GM20431 (cell line): Measurements from ENCODE around the gene ZNF331.

Experiments used
- in situ Hi-C: fragments of 300-500 bp; cut with MseI, MboI; formaldehyde crosslinking; loops from one replicate; pipeline ENCODE4 v1.15.0; 2020; ENCODE audit warnings: low sequenced_read_pairs; ENCODE audit not compliant: unreplicated experiment

Gene ZNF331

GRCh38 chr19:53520163-53520546 lies 17.8 kb upstream of the ZNF331 start:
- in situ Hi-C loops: no loop called here

DNA sequence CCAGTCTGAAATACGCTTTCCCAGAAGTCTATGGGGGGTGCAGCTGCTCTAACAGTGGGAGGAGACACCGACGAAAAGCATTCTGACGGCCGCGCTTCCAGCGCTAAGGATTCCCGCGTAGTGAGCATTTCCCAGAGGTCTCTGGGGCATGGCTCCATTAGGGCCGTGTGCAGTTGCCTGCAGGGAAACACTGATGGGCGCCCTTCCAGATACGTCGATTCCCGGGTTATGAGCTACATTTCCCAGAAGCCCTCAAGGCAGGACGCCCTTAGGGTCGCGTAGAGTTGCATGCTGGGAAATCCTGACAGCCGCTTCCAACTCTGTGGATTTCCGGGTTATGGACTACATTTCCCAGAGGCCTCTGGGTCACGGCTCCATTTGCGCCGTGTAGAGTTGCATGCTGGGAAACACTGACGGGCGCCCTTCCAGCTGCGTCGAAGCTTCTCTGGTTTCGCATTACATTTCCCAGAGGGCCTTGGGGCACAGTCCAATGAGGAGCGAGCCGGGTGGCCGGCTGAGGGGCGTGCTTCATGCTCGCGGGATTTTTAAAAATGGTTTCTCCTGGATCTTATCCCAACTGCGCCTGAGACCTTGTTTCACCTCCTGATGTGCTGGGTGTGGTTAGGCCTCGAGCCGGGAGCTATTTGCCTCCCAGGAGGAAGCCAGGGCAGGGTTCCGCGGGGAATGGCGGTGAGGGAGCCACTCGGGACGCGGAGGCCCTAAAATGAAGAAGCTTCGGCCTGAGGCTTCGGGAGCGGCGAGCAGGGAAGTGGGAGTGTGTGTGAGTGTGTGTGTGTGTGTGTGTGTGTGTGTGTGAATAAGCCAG lies 17.2 kb upstream of the ZNF331 start:
- in situ Hi-C loops: no loop called here

DNA sequence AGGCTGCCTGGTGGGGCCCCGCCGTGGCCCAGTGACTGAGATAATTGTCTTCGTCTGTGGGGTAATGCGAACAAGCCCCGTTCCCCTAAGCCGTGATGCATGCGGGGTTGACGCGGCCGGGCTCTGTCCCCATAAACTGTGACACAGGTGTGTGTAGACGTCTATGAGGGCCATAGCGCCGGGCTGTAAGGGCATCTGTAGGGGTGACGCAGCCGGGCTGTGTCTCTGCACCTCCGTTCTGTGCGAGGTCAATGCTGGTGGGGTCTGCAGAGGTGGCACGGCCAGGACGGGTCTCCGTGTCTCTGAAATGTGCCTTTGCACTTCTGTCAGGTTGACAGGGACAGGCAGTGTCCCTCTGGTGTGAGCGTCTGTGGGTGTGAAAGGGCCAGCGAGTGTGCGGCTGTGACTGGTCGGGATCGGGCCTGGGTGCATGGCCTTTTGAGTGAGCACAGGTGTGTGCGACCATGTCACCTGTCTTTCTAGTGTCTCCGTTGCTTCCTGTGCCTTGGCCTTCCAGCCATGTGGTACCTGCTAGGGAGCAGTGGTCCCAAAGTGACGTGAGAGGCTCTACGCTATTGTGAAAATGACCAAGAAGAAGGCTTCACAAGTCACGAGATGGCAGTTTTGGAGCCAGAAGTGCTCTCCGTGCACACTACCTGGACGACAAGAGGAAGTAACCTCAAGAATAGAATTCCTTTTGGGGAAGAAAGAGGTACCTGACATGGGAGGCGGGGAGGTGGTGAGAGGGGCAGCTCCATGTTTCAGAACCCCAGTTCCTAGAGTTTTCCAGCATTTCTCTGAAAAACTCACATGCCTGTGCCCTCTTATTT lies 16.4 kb upstream of the ZNF331 start:
- in situ Hi-C loops: no loop called here

DNA sequence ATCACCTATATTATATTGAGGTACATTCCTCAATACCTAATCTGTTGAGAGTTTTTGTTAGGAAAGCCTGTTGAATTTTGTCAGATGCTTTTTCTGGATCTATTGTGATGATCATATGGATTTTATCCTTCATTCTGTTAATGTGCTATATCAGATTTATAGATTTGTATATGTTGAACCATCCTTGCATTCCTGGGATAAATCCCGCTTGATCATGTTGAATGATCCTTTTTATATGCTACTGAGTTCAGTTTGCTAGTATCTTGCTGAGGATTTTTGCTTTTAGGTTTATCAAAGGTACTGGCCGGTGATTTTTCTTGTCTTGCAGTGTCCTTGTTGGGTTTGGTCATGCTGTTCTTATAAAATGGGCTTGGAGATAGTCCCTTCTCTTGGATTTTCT lies 12.0 kb upstream of the ZNF331 start:
- in situ Hi-C loops: no loop called here

GRCh38 chr19:53530622-53531021 lies 7.3 kb upstream of the ZNF331 start:
- in situ Hi-C loops: no loop called here

DNA sequence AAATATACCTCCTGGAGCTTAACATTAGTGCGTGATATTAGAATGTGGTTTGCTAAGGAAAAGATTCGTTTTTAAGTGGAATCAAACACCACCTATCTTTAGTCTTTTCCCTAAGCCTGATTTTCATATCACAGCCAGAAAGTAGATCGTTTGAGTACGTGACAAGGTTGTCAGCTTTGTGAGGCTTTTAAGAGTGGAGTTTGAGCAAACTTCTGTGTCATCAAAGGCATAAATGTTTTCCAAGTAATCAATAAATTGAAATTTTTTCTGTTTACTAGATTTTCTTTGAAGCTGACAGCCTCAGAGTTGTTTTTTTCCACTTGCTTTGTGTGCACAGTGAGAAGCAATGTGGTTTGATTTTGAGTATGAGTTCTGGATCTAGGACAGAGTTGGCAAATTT lies 6.5 kb upstream of the ZNF331 start:
- in situ Hi-C loops: no loop called here

DNA sequence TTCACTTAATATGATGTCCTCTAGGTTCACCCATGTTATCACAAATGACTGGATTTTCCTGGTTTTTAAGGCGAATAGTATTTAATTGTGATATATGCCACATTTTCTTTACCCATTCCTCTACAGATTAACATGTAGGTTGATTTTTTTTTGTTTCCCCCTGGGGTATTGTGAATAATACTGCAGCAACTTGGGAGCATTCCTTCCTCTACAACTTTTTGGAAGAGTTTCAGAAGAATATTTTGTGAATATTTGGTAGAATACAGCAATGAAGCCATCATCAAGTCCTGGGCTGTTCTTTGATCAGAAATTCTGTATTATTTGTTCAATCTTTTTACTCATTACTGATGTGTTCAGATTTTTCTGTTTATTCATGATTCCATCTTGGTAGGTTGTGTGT lies 5.6 kb upstream of the ZNF331 start:
- in situ Hi-C loops: no loop called here

DNA sequence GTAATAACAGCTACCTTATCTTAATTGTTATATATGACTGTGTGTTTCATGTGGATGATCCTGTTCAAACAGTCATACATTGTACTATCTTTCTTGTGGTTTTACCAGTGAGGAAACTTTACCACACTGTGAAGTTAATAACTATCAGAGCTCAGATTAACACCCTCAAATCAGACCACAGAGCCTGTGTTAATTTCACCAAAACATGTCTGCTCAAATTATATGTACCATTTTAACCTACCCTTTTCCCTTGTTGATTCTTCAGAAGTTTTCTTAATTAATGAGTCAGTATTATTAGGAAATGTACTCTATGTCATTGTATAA lies 1.8 kb upstream of the ZNF331 start:
- in situ Hi-C loops: no loop called here

- in situ Hi-C loops: no loop called here
These were observed 824 bp upstream of the ZNF331 start for GRCh38 chr19:53537121-53537520.

DNA sequence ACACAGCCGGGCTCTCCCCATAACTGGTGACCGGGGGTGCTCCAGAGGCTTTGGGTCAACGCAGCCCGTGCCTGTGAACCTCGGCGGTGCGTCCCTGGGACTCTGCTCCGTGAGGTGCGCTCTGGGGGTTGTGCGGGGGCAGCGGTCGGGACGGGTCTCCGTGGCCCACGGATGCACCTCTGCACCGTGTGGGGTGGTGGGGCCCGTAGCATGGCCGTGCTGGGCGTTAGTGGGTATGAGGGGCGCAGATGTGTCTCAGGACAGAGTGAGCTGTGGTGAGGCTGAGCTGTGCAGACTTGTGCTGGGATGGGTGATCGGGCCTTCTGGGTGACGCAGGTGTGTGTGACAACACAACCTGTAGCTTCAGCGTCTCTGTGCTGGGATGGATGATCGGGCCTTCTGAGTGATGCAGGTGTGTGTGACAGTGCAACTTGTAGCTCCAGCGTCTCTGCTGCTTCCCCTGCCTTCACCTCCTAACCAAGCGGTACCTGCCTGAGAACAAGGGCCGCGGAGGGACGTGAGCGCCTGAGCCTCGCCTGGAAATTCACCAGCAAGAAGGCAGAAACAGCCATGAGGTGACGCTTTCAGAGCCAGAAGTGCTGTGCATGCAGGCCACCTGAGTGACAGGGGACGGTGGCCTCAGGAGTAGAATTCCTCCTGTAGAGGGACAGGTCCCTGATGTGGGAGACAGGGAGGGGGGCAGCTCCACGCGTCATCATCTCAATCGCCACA lies 599 bp downstream of the ZNF331 start:
- in situ Hi-C loops: no loop called here

GRCh38 chr19:53540091-53540490 lies 2.1 kb downstream of the ZNF331 start:
- in situ Hi-C loops: no loop called here

GRCh38 chr19:53541971-53542370 lies 4.0 kb downstream of the ZNF331 start:
- in situ Hi-C loops: no loop called here

DNA sequence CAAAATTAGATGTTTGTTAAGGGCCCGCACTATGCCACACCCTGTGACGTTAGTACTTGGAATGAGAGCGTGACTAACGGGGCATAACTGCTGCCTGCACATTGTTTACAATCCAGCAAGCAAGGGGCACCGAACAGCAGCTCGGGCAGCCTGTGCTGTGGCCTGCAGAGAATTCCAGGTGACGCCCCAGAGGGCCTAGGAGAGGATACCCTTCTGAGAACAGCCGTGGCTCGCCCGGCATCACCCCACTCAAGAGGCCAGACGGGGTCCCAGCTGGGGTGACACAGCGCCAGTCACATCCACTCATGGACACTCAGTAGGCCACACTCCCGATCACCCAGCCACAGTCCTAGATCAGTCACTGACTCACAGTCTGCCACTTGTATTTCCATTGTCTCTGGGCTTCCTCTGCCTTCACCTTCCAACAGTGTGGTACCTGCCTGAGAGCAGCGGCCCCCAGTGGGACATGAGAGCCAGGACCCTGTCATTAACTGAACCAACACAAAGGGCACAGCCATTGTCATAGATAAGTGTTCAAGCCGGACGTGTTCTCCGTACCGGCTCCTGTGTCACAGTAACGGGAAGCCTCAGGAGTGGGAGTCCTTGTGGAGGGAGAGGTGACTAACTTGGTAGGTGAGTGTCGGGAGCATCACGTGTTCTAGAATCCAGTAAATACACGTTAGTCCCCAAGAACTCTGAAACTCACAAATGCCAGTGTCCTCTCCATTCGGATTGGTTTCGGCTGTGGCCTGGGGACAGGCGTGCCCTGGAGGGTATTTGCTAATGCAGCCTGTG lies 7.5 kb downstream of the ZNF331 start:
- in situ Hi-C loops: no loop called here

DNA sequence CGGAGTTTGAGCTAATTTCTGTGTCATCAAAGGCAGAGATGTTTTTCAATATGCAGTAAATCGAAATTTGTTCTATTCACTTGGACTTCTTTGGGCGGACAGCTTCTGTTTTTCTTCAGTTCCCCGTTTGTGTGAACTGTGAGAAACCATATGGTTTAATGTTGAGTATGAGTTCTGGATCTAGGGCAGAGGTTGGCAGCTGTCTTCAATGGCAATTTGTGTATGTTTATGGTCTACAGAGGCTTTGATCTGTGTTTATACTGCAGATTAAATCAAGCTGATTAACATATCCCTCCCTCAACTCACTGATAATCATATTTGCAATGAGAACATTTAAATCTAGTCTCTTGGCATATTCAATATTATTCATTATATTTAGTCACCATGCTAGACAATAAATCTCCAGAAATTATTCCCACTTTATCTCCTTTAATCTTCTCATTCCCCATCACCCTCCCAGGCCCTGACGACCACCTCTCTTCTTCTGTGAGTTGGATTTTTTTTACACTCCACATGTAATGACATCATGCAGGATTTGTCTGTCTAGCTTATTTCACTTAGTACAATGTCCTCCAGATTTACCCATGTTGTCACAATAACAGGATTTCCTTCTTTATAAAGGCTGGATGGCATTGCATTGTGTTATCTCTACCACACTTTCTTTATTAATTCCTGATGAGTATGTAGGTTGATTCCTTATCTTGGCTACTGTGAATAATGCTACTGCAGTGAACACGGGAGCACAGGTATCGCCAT lies 9.0 kb downstream of the ZNF331 start:
- in situ Hi-C loops: no loop called here

- in situ Hi-C loops: no loop called here
These were observed 11.4 kb downstream of the ZNF331 start for GRCh38 chr19:53549340-53549739.

- in situ Hi-C loops: no loop called here
These were observed 14.2 kb downstream of the ZNF331 start for GRCh38 chr19:53552001-53552721.

DNA sequence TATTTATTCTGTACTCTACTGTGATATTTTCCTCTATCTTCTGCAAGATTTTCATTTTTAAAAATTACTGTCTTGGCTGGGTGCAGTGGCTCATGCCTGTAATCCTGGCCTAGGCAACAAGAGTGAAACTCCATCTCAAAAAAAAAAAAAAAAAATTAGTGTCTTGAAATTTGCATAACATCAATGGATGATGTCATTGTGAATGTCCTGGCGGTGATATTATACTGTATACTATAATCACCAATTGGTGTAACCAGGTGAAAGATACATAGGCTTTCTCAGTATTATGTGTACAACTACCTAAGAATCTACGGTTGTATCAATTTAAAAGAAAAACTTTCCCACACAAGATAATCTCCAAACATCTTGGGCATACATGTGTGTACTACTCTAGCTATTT lies 15.2 kb downstream of the ZNF331 start:
- in situ Hi-C loops: no loop called here

- in situ Hi-C loops: no loop called here
These were observed 16.2 kb downstream of the ZNF331 start for GRCh38 chr19:53553865-53554791.
